DND-41 (cell line): ENCODE measurements around the gene KCNRG.

Experiments
- ATAC-seq: fragments of 200-7000 bp; cut with Tn5 transposase; 3 replicates; pipeline ENCODE4 v1.9.1; 2021; ENCODE audit warnings: low read depth; ENCODE audit not compliant: insufficient read depth
- DNase-seq: peaks from one replicate; pipeline ENCODE4 v3.0.0-alpha.2; 2020
- H2AFZ ChIP-seq: 2 replicates; pipeline ENCODE4 v1.6.0; 2012; ENCODE audit warnings: low read depth, low read length
- H3K27ac ChIP-seq: 2 replicates; pipeline ENCODE4 v1.5.1; 2012; ENCODE audit warnings: low read length, inconsistent platforms
- H3K27me3 ChIP-seq: fragments of 200-600 bp; sonication (generic); 2 replicates; pipeline ENCODE4 v1.6.0; 2012; ENCODE audit warnings: low read length, mild to moderate bottlenecking, inconsistent platforms; ENCODE audit not compliant: insufficient read depth, poor library complexity
- H3K36me3 ChIP-seq: 2 replicates; pipeline ENCODE4 v1.5.1; 2012; ENCODE audit warnings: low read length, inconsistent platforms; ENCODE audit not compliant: insufficient read depth
- H3K4me1 ChIP-seq: 2 replicates; pipeline ENCODE4 v1.5.1; 2012; ENCODE audit warnings: mild to moderate bottlenecking, low read length; ENCODE audit not compliant: insufficient read depth
- H3K4me2 ChIP-seq: 2 replicates; pipeline ENCODE4 v1.6.0; 2012; ENCODE audit warnings: mild to moderate bottlenecking, moderate library complexity, low read length, inconsistent platforms; ENCODE audit not compliant: insufficient read depth
- H3K4me3 ChIP-seq, 2 experiments: fragments of 200-600 bp in 1 of 2; shearing (Covaris generic) in 1 of 2; 2 replicates each; pipeline ENCODE4 v1.5.1; 2012 to 2016; ENCODE audit warnings: inconsistent platforms in 2 of 2, low read length in 2 of 2, mild to moderate bottlenecking in 2 of 2, low read depth in 1 of 2, moderate library complexity in 1 of 2
- H3K79me2 ChIP-seq: 2 replicates; pipeline ENCODE4 v1.6.0; 2012; ENCODE audit warnings: low read length, inconsistent platforms; ENCODE audit not compliant: insufficient read depth
- H3K9ac ChIP-seq: 2 replicates; pipeline ENCODE4 v1.6.0; 2012; ENCODE audit warnings: low read depth, mild to moderate bottlenecking, inconsistent platforms, low read length, moderate library complexity
- H3K9me3 ChIP-seq: 2 replicates; pipeline ENCODE4 v1.5.1; 2012; ENCODE audit warnings: low read length, moderate library complexity, mild to moderate bottlenecking, inconsistent platforms; ENCODE audit not compliant: insufficient read depth, severe bottlenecking
- H4K20me1 ChIP-seq: 2 replicates; pipeline ENCODE4 v1.6.0; 2012; ENCODE audit warnings: low read length; ENCODE audit not compliant: insufficient read depth
- CTCF ChIP-seq: IDR thresholded peaks from 2 replicates; pipeline ENCODE4 v1.5.1; 2012; ENCODE audit warnings: borderline replicate concordance, low read length, moderate library complexity, mild to moderate bottlenecking; ENCODE audit not compliant: poor library complexity, severe bottlenecking; ENCODE audit errors: extremely low read depth
- EZH2 ChIP-seq: IDR thresholded peaks from 3 replicates; pipeline ENCODE4 v1.6.1; 2012; ENCODE audit warnings: borderline replicate concordance, low read depth, mild to moderate bottlenecking, moderate library complexity, low read length, inconsistent platforms; ENCODE audit not compliant: severe bottlenecking

KCNRG gene

GRCh38 chr13:50015750-50016149 is 506 bp downstream of the KCNRG start:
- Histone ChIP-seq H3K4me2 (no peak overlapping the region), H3K9ac (no peak overlapping the region), H3K9me3 (no peaks in the 10 kb centered on the region), H3K4me3 (no peak overlapping the region), H3K27me3 (no peaks in the 10 kb centered on the region), H3K36me3 (peaks cover 91% of the 10 kb centered on the region), H3K4me1 (no peaks in the 10 kb centered on the region), H3K79me2 (peaks cover 75% of the 10 kb centered on the region), H2AFZ (no peak overlapping the region), H4K20me1 (peaks cover 28% of the 10 kb centered on the region; the same call in 1 of the 2 replicates), H3K27ac (no peak overlapping the region)
- no peak for DNase-seq
- ATAC-seq = no peak
- no peak for TF ChIP-seq CTCF
- no peak for TF ChIP-seq EZH2

- H2AFZ ChIP-seq = no peak overlapping the region
- DNase-seq = no peak
- no peaks in the 10 kb centered on the region for H3K4me1 ChIP-seq
- no peak overlapping the region for H3K4me3 ChIP-seq
- ATAC-seq = no peak
- TF ChIP-seq EZH2 = no peak
- no peak for TF ChIP-seq CTCF
- no peak overlapping the region for H3K9ac ChIP-seq
- H3K79me2 ChIP-seq = peaks cover 68% of the 10 kb centered on the region
- H3K27ac ChIP-seq = no peak overlapping the region
- H3K4me2 ChIP-seq = no peak overlapping the region
- H3K27me3 ChIP-seq = no peaks in the 10 kb centered on the region
- peaks cover 24% of the 10 kb centered on the region; the same call in 1 of the 2 replicates for H4K20me1 ChIP-seq
- no peaks in the 10 kb centered on the region for H3K9me3 ChIP-seq
- H3K36me3 ChIP-seq = peaks cover 91% of the 10 kb centered on the region
Observed at GRCh38 chr13:50016444-50016843, 1.2 kb downstream of the KCNRG start.

DNA sequence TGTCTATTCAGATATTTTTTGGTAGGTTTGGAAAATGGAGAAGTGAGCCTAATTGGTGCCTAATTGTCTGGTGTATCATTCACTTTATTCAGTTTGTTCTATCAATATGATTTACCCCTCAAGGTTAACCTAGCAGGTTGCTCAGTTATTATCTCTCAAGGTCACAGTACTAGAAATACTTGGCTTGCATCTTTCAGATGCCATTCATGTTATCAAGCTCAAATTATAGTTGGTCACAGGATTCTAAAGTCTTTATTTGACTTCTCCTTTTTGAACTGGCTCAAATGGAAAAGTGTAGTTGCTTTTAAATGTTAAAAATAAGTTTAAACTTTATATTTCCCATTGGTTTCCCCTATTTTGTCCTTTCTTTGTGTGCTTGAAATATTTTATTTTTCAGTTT is 2.6 kb downstream of the KCNRG start:
- peaks cover 14% of the 10 kb centered on the region; the same call in 1 of the 2 replicates for H4K20me1 ChIP-seq
- H3K4me2 ChIP-seq = no peak overlapping the region
- ATAC-seq = no peak
- H3K27me3 ChIP-seq = no peaks in the 10 kb centered on the region
- no peak overlapping the region for H3K27ac ChIP-seq
- H3K36me3 ChIP-seq = peaks cover 91% of the 10 kb centered on the region
- no peak overlapping the region for H3K4me3 ChIP-seq
- no peak overlapping the region for H2AFZ ChIP-seq
- DNase-seq = no peak
- H3K79me2 ChIP-seq = peaks cover 56% of the 10 kb centered on the region
- no peaks in the 10 kb centered on the region for H3K4me1 ChIP-seq
- TF ChIP-seq EZH2 (no peak), CTCF (no peak)
- no peak overlapping the region for H3K9ac ChIP-seq
- H3K9me3 ChIP-seq = no peaks in the 10 kb centered on the region

- Histone ChIP-seq H3K9ac (no peak overlapping the region), H3K79me2 (peaks cover 5% of the 10 kb centered on the region), H3K27me3 (no peaks in the 10 kb centered on the region), H3K27ac (no peak overlapping the region), H2AFZ (no peak overlapping the region), H3K4me2 (no peak overlapping the region), H3K4me3 (no peak overlapping the region), H3K4me1 (no peaks in the 10 kb centered on the region), H3K36me3 (peaks cover 82% of the 10 kb centered on the region), H3K9me3 (no peaks in the 10 kb centered on the region), H4K20me1 (no peaks in the 10 kb centered on the region)
- no peak for TF ChIP-seq CTCF
- TF ChIP-seq EZH2 = no peak
- DNase-seq (no peak), ATAC-seq (no peak)
Observed at GRCh38 chr13:50025436-50025835, 10.2 kb downstream of the KCNRG start.
